SK-N-SH (cell line): Measurements from ENCODE around the gene NMBR. TPM values are rescaled to one million over a fixed set of nuclear protein-coding genes. Genes with fewer than 3 reads are reported as not detected.

Experiments used
- CTCF ChIA-PET: fragments of 300-600, 350-600 bp; formaldehyde crosslinking; extraction: SDS; loops from one replicate; lab custom pipeline; 2021; lab: Yijun Ruan, JAX
- POLR2A ChIA-PET: fragments of 350-600 bp; sonication (Branson Sonifier 250); formaldehyde crosslinking; extraction: SDS; loops from one replicate; lab custom pipeline; 2020; ENCODE audit warnings: antibody characterized with exemption, inconsistent platforms; lab: Yijun Ruan, JAX
- DNase-seq: peaks from one replicate; pipeline ENCODE4 v3.0.0; 2012
- H2AFZ ChIP-seq: fragments of 200-600 bp; sonication (generic); 2 replicates; pipeline ENCODE4 v1.8.1; 2016; ENCODE audit warnings: antibody characterized with exemption, mild to moderate bottlenecking, low read depth
- H3F3A ChIP-seq: fragments of 200-600 bp; sonication (generic); replicated peaks from 2 replicates; pipeline ENCODE3; 2016; ENCODE audit warnings: antibody characterized with exemption, mild to moderate bottlenecking; ENCODE audit not compliant: insufficient read depth
- H3K27ac ChIP-seq, 2 experiments: fragments of 200-500 bp in 1 of 2; fragments of 200-600 bp in 1 of 2; sonication (Bioruptor generic) in 1 of 2; sonication (generic), shearing (Covaris generic) in 1 of 2; 2 replicates each; pipeline versions ENCODE4 v1.5.1 to v1.6.1; 2014 to 2016; ENCODE audit warnings: low read depth in 2 of 2, inconsistent platforms in 1 of 2, low read length in 1 of 2, mild to moderate bottlenecking in 1 of 2, mixed read lengths in 1 of 2
- H3K27me3 ChIP-seq: fragments of 200-600 bp; sonication (generic), shearing (Covaris generic); 2 replicates; pipeline ENCODE4 v1.6.1; 2016; ENCODE audit warnings: mixed run types; ENCODE audit not compliant: insufficient read depth
- H3K36me3 ChIP-seq, 2 experiments: fragments of 200-500 bp in 1 of 2; fragments of 200-600 bp in 1 of 2; sonication (Bioruptor generic) in 1 of 2; sonication (generic) in 1 of 2; replicated peaks in 1 of 2; 2 replicates each; pipeline versions ENCODE3 to v1.5.1; 2014 to 2016; ENCODE audit warnings: low read length in 1 of 2, mild to moderate bottlenecking in 1 of 2; ENCODE audit not compliant: insufficient read depth in 2 of 2, control insufficient read depth in 1 of 2
- H3K4me1 ChIP-seq, 2 experiments: fragments of 200-500 bp in 1 of 2; fragments of 200-600 bp in 1 of 2; sonication (Bioruptor generic) in 1 of 2; sonication (generic), shearing (Covaris generic) in 1 of 2; 2 replicates each; pipeline versions ENCODE4 v1.5.1 to v1.6.1; 2014 to 2016; ENCODE audit warnings: low read depth in 1 of 2, low read length in 1 of 2, mixed run types in 1 of 2; ENCODE audit not compliant: insufficient read depth in 2 of 2, control insufficient read depth in 1 of 2
- H3K4me2 ChIP-seq: fragments of 200-600 bp; sonication (generic), shearing (Covaris generic); 2 replicates; pipeline ENCODE4 v1.6.1; 2017; ENCODE audit warnings: mixed run types
- H3K4me3 ChIP-seq, 2 experiments: fragments of 200-500 bp in 1 of 2; fragments of 200-600 bp in 1 of 2; sonication (Bioruptor generic) in 1 of 2; sonication (generic), shearing (Covaris generic) in 1 of 2; 2 replicates each; pipeline versions ENCODE4 v1.5.1 to v1.8.1; 2014 to 2016; ENCODE audit warnings: low read depth in 2 of 2, inconsistent platforms in 1 of 2, low read length in 1 of 2, mild to moderate bottlenecking in 1 of 2, mixed read lengths in 1 of 2, moderate library complexity in 1 of 2
- H3K79me2 ChIP-seq: fragments of 200-600 bp; sonication (generic); 2 replicates; pipeline ENCODE4 v1.8.1; 2017; ENCODE audit warnings: mild to moderate bottlenecking; ENCODE audit not compliant: insufficient read depth
- H3K9ac ChIP-seq: fragments of 200-600 bp; sonication (generic); 2 replicates; pipeline ENCODE4 v1.6.1; 2017; ENCODE audit warnings: mixed run types
- H3K9me2 ChIP-seq: fragments of 200-600 bp; sonication (generic); 2 replicates; pipeline ENCODE4 v1.6.1; 2017; ENCODE audit warnings: mixed run types
- H3K9me3 ChIP-seq: fragments of 200-600 bp; sonication (generic); 2 replicates; pipeline ENCODE4 v1.6.1; 2017; ENCODE audit warnings: mixed run types, mild to moderate bottlenecking, moderate library complexity
- H4K20me1 ChIP-seq: fragments of 200-600 bp; sonication (generic); 2 replicates; pipeline ENCODE4 v1.6.1; 2017; ENCODE audit warnings: mild to moderate bottlenecking, mixed run types; ENCODE audit not compliant: insufficient read depth
- CHD2 ChIP-seq: fragments of 150-350 bp; IDR thresholded peaks from 2 replicates; pipeline ENCODE4 v1.6.1; 2018; ENCODE audit warnings: low read length; ENCODE audit not compliant: partially characterized antibody
- EP300 ChIP-seq, 2 experiments: IDR thresholded peaks; 2 replicates each; pipeline versions ENCODE4 v1.4.0 to v1.6.1; 2012; ENCODE audit warnings: borderline replicate concordance in 1 of 2, low read depth in 1 of 2, low read length in 1 of 2
- EZH2phosphoT487 ChIP-seq: fragments of 200-600 bp; sonication (generic); IDR thresholded peaks from 2 replicates; pipeline ENCODE4 v1.6.1; 2017; ENCODE audit warnings: low read depth, mixed run types, mild to moderate bottlenecking, antibody characterized with exemption, moderate library complexity, borderline replicate concordance
- FOSL2 ChIP-seq: IDR thresholded peaks from 2 replicates; pipeline ENCODE4 v1.4.0; 2012; ENCODE audit warnings: low read depth, mild to moderate bottlenecking, moderate library complexity, borderline replicate concordance
- GABPA ChIP-seq: IDR thresholded peaks from 2 replicates; pipeline ENCODE4 v1.4.0; 2012; ENCODE audit warnings: low read depth, mild to moderate bottlenecking
- MEF2A ChIP-seq: IDR thresholded peaks from 2 replicates; pipeline ENCODE4 v1.4.0; 2012; ENCODE audit warnings: low read depth, borderline replicate concordance
- NFIC ChIP-seq: IDR thresholded peaks from 2 replicates; pipeline ENCODE4 v1.4.0; 2012; ENCODE audit warnings: borderline replicate concordance
- RXRA ChIP-seq: IDR thresholded peaks from 2 replicates; pipeline ENCODE4 v1.4.0; 2012; ENCODE audit warnings: low read depth, mild to moderate bottlenecking, borderline replicate concordance
- SIN3A ChIP-seq: IDR thresholded peaks from 2 replicates; pipeline ENCODE4 v1.6.1; 2012; ENCODE audit warnings: low read depth, mild to moderate bottlenecking, low read length, moderate library complexity, borderline replicate concordance
- TAF1 ChIP-seq: IDR thresholded peaks from 2 replicates; pipeline ENCODE4 v1.6.1; 2012; ENCODE audit warnings: low read depth, mild to moderate bottlenecking, low read length, moderate library complexity, borderline replicate concordance
- TCF12 ChIP-seq: IDR thresholded peaks from 2 replicates; pipeline ENCODE4 v1.4.0; 2012
- TEAD4 ChIP-seq: IDR thresholded peaks from 2 replicates; pipeline ENCODE4 v1.4.0; 2012; ENCODE audit warnings: mild to moderate bottlenecking, borderline replicate concordance; ENCODE audit not compliant: insufficient read depth
- USF2 ChIP-seq: fragments of 150-350 bp; IDR thresholded peaks from 2 replicates; pipeline ENCODE4 v1.6.1; 2017; ENCODE audit warnings: antibody characterized with exemption, low read length, low read depth, borderline replicate concordance
- ZBTB33 ChIP-seq: IDR thresholded peaks from 2 replicates; pipeline ENCODE4 v1.4.0; 2012; ENCODE audit warnings: low read depth, borderline replicate concordance
- WGBS: methylation state at CpG from one replicate; pipeline ENCODE4 v1.1.6; 2017; ENCODE audit warnings: low lambda C conversion rate; 5-methylcytosine and 5-hydroxymethylcytosine counted together
- polyA plus RNA-seq, 3 experiments: library from polyadenylated mRNA; depleted of rRNA; stranded (reverse); fragments of >200 nt; gene quantifications; 2 replicates each; pipeline ENCODE4 v1.2.3, GENCODE V29; 2012
- TF ChIP-seq, protein P1 (sequence below): IDR thresholded peaks from 2 replicates; pipeline ENCODE4 v1.6.1; 2012; ENCODE audit warnings: mild to moderate bottlenecking, low read depth, low read length, moderate library complexity
- TF ChIP-seq, protein P2 (sequence below): IDR thresholded peaks from 2 replicates; pipeline ENCODE4 v1.4.0; 2012; ENCODE audit warnings: low read depth, borderline replicate concordance

NMBR gene
- polyA plus RNA-seq, 1 of the 3 experiments (the other 2 are of a cell fraction) = not detected

DNA sequence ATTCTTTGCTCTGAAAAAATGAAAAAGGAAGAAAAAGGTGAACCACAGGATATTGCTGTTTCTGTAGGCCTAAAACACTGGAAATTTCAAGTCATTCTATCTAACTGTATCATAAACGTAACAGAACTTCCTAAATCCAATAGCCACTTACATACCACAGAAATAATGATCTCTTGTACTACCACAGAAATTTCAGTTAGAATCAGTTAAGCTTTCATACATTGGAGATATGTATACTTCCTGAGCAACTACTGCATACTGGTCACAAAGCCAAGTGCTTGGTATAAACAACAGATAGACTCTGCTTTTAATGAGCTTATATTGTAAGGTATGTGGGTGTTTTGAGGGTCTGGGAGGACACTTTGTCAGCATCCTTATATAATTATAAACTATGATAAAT is 38.7 kb upstream of the NMBR start:
- Histone ChIP-seq H3K9ac (no peak overlapping the region), H3F3A (peaks cover 19% of the 10 kb centered on the region), H3K9me2 (no peaks in the 10 kb centered on the region), H3K4me3 (no peak overlapping the region), H3K4me1 (peaks cover 0 to 6% of the 10 kb centered on the region in 2 experiments; a peak in 2 of 4 replicates), H3K4me2 (no peak overlapping the region), H3K27me3 (no peaks in the 10 kb centered on the region), H3K36me3 (peaks cover 22 to 29% of the 10 kb centered on the region in 2 experiments), H3K27ac (no peak overlapping the region), H3K79me2 (peaks cover 15% of the 10 kb centered on the region), H3K9me3 (no peaks in the 10 kb centered on the region), H2AFZ (no peak overlapping the region), H4K20me1 (no peaks in the 10 kb centered on the region)
- ChIA-PET CTCF (interaction anchor here (1.1 to 1.4 kb wide), 4 partner anchors 12 to 39 kb away, joined by 4 to 5 read pairs (median 4); partner anchors contain the start of genes NMBR and VTA1), POLR2A (no interaction called here)
- no peak for DNase-seq
- 95% methylated on average over 1 of the region's 1 CpG for WGBS
- TF ChIP-seq GABPA (no peak), NFIC (no peak), RXRA (no peak), EP300 (IDR thresholded peaks at IDR 0.05; ENCODE audit: borderline replicate concordance in 1 of 2, low read depth in 1 of 2, low read length in 1 of 2) (no peak), MEF2A (no peak), TAF1 (no peak), USF2 (no peak)
- TF ChIP-seq, protein P1, sequence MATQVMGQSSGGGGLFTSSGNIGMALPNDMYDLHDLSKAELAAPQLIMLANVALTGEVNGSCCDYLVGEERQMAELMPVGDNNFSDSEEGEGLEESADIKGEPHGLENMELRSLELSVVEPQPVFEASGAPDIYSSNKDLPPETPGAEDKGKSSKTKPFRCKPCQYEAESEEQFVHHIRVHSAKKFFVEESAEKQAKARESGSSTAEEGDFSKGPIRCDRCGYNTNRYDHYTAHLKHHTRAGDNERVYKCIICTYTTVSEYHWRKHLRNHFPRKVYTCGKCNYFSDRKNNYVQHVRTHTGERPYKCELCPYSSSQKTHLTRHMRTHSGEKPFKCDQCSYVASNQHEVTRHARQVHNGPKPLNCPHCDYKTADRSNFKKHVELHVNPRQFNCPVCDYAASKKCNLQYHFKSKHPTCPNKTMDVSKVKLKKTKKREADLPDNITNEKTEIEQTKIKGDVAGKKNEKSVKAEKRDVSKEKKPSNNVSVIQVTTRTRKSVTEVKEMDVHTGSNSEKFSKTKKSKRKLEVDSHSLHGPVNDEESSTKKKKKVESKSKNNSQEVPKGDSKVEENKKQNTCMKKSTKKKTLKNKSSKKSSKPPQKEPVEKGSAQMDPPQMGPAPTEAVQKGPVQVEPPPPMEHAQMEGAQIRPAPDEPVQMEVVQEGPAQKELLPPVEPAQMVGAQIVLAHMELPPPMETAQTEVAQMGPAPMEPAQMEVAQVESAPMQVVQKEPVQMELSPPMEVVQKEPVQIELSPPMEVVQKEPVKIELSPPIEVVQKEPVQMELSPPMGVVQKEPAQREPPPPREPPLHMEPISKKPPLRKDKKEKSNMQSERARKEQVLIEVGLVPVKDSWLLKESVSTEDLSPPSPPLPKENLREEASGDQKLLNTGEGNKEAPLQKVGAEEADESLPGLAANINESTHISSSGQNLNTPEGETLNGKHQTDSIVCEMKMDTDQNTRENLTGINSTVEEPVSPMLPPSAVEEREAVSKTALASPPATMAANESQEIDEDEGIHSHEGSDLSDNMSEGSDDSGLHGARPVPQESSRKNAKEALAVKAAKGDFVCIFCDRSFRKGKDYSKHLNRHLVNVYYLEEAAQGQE = no peak

GRCh38 chr6:142184307-142184706 is 37.4 kb upstream of the NMBR start:
- TF ChIP-seq CHD2 = no peak
- TF ChIP-seq ZBTB33 = no peak
- TF ChIP-seq FOSL2 = no peak
- no peak for TF ChIP-seq NFIC
- TF ChIP-seq SIN3A = no peak
- TF ChIP-seq, protein P2, sequence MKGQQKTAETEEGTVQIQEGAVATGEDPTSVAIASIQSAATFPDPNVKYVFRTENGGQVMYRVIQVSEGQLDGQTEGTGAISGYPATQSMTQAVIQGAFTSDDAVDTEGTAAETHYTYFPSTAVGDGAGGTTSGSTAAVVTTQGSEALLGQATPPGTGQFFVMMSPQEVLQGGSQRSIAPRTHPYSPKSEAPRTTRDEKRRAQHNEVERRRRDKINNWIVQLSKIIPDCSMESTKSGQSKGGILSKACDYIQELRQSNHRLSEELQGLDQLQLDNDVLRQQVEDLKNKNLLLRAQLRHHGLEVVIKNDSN = no peak
- TF ChIP-seq TAF1 = no peak
- no peak for TF ChIP-seq TCF12
- no peak for TF ChIP-seq EZH2phosphoT487
- TF ChIP-seq TEAD4 = no peak
- TF ChIP-seq EP300 (IDR thresholded peaks at IDR 0.05; ENCODE audit: borderline replicate concordance in 1 of 2, low read depth in 1 of 2, low read length in 1 of 2) = no peak
- TF ChIP-seq, all 33 proteins: peak for 0
- Histone ChIP-seq H3K9me2 (no peaks in the 10 kb centered on the region), H4K20me1 (no peaks in the 10 kb centered on the region), H3K36me3 (peaks cover 23 to 24% of the 10 kb centered on the region in 2 experiments), H3K9me3 (no peaks in the 10 kb centered on the region), H3K27ac (no peak overlapping the region), H3F3A (peaks cover 19% of the 10 kb centered on the region), H2AFZ (no peak overlapping the region), H3K27me3 (no peaks in the 10 kb centered on the region), H3K4me3 (no peak overlapping the region), H3K4me2 (no peak overlapping the region), H3K79me2 (peaks cover 22% of the 10 kb centered on the region), H3K4me1 (peaks cover 0 to 6% of the 10 kb centered on the region in 2 experiments; a peak in 2 of 4 replicates), H3K9ac (no peak overlapping the region)
- 98% methylated on average over 2 of the region's 2 CpGs for WGBS
- ChIA-PET CTCF (no interaction called here), POLR2A (no interaction called here)
- no peak for DNase-seq
